ENCODE results near the gene GNAI3. TPM values are rescaled to one million over a fixed set of nuclear protein-coding genes. Genes with fewer than 3 reads are reported as not detected.

Gene GNAI3
- total RNA-seq, 6 experiments from 2014 or later: 10.6 to 11.7 (median 11.2) TPM

DNA sequence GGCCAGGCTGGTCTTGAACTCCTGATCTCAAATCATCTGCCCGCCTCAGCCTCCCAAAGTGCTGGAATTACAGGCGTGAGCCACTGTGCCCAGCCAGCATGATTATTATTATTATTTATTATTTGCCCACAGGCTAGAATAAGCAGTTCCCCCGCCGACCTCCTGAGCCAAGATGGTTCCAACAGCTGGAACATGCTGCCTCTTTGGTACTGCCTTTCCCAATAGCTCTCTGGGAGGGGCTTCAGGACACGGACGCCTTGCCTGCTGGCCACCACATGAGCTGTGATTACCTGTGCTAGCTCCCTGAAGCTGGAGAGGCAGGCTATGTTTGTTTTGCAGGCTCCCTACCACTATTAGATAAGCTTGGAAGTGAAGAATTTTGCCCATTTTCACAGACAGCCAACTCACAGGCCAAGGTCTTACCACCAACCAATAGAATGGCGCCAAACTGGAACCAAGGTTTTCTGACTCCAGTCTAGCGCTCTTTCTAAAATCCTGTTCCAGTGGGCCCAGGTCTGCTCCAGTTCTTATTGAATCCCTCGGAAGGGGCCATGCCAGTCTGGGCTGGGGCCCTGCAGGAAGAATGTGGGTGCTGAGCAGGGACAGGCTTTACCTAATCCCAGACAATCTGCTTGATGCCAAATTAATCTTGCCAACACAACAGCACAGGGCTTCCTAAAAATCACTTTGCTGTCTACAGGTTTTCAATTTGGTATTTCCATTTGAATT is 10.8 kb upstream of the GNAI3 start:
- DNase-seq: no peak

DNA sequence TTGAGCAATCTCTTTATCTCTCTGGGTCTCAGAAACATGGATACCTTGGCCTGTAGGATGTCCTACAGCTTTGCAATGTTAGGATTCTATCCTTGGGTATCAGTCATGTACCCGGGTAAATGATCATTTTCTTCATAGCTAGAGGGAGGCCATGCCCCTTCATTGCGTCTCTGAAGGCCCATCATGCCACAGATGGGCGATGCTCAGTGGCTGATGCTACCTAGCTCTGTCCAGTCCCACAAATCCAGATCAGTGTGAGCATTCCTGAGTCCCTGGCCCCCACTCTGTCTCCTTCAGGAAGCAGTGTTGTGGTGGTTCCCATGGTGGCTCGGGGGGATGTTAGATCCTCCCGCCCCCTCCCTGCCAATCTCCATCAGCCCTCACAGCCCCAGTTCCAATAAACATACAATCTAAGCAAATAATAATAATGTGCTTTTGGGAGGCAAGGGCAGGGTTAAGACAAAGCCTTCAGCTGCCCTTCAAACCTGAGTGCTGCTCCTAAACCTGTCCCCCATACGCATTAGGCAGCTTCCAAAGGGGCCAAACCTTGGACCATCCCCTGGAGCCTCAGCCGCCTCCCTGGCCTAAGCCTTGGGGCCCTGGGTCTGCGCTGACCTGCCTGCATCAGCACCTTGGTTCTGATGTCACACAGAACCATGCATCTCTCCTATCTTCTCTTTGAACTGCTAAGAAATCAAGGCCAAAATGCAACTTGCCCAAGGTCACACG is 9.4 kb upstream of the GNAI3 start:
- no peaks in the 10 kb centered on the region for H3K36me3 Mint-ChIP-seq (ENCODE audit: low read depth)

More for the DNA sequence above, 10.8 kb upstream of the GNAI3 start:
- TF ChIP-seq, protein P1, sequence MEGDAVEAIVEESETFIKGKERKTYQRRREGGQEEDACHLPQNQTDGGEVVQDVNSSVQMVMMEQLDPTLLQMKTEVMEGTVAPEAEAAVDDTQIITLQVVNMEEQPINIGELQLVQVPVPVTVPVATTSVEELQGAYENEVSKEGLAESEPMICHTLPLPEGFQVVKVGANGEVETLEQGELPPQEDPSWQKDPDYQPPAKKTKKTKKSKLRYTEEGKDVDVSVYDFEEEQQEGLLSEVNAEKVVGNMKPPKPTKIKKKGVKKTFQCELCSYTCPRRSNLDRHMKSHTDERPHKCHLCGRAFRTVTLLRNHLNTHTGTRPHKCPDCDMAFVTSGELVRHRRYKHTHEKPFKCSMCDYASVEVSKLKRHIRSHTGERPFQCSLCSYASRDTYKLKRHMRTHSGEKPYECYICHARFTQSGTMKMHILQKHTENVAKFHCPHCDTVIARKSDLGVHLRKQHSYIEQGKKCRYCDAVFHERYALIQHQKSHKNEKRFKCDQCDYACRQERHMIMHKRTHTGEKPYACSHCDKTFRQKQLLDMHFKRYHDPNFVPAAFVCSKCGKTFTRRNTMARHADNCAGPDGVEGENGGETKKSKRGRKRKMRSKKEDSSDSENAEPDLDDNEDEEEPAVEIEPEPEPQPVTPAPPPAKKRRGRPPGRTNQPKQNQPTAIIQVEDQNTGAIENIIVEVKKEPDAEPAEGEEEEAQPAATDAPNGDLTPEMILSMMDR (IDR thresholded peaks at IDR 0.05): no peak
- Mint-ChIP-seq H3K9me3 (no peaks in the 10 kb centered on the region), H3K4me3 (no peak overlapping the region), H3K27ac (no peak overlapping the region), H3K27me3 (ENCODE audit: insufficient read depth) (peaks cover 13% of the 10 kb centered on the region), H3K4me1 (ENCODE audit: low read depth) (peaks cover 14% of the 10 kb centered on the region), H3K36me3 (ENCODE audit: low read depth) (no peaks in the 10 kb centered on the region)

DNA sequence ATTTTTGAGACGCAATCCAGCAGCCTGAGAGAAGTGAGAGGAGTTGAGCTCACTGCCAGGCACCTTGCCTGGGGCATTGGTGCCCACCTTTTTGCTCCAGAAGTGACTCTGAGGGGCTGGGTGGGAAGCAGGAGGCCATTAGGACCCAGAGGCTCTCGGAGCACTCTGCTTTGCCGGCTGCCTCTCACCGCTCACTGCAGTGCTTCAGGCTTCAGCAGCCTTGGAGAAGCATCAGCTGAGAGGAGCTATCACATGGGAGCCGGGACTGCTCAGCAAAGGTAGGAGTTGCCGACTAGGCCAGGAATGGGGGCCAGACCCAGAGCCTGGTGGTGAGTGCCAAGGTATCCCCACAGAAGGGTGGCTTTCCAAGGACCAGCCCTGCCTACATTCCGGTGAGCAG is 8.7 kb upstream of the GNAI3 start, which contains the start of gene GPR61:
Gene GPR61 (plus strand): TSS at position 197 of the 400 bp plus-strand sequence. CDS start 3,151 bp downstream, outside the sequence.
- TF ChIP-seq, protein P1 (IDR thresholded peaks at IDR 0.05): no peak
- H3K27me3 Mint-ChIP-seq (ENCODE audit: insufficient read depth): peaks cover 13% of the 10 kb centered on the region
- no peak within 1 kb of the TSS for H3K27ac Mint-ChIP-seq
- no peak within 1 kb of the TSS for H3K4me3 Mint-ChIP-seq
- H3K9me3 Mint-ChIP-seq: no peaks in the 10 kb centered on the region
- peaks cover 8% of the 10 kb centered on the region for H3K4me1 Mint-ChIP-seq (ENCODE audit: low read depth)
- DNase-seq: no peak
- no peaks in the 10 kb centered on the region for H3K36me3 Mint-ChIP-seq (ENCODE audit: low read depth)

More for the DNA sequence above, 9.4 kb upstream of the GNAI3 start:
- DNase-seq: no peak
- TF ChIP-seq, protein P1 (IDR thresholded peaks at IDR 0.05): no peak
- Mint-ChIP-seq H3K4me1 (ENCODE audit: low read depth) (peaks cover 8% of the 10 kb centered on the region), H3K4me3 (no peak overlapping the region), H3K27me3 (ENCODE audit: insufficient read depth) (peaks cover 13% of the 10 kb centered on the region), H3K9me3 (no peaks in the 10 kb centered on the region), H3K27ac (no peak overlapping the region)

DNA sequence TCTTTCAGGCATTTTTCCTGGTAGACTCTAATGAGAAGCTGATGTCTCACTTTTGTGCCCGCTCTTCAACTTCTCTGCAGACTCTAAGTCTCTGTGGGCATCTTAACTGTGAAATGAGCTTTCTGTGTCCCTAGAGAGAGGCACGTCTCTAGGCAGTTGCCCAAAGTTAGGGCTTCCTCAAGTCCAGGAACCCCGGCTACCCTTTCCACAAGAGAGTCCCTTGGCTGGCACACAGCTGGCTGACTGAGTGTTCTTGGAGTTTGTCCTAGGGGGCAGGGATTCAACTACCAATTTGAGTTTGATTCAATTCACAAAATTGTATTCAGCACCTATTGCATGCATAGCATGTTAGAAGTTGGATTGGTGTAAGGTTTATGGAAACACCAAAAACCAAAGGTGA is 7.3 kb upstream of the GNAI3 start:
- no peak for DNase-seq
- TF ChIP-seq, protein P1 (IDR thresholded peaks at IDR 0.05): no peak
- peaks cover 8% of the 10 kb centered on the region for H3K4me1 Mint-ChIP-seq (ENCODE audit: low read depth)

DNA sequence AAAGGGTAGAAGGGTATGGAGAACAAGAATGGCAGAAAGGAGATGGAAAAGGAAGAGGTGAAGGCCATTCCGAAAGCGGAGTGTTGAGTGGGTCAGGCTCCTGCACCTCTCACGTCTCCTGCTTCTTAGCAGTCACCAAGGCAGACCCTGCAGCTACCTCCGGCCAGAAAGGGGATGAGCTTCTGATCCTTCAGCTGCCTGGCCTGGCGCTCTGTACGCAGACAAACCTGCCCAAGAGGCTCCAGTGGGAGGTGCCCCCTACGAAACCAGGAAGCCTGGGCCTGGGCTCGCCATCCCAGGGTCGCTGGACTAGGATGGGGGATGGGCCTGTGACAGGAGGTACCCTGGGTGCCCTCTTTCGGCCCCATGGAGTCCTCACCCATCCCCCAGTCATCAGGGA is 5.8 kb upstream of the GNAI3 start:
- no peak for DNase-seq
- Mint-ChIP-seq H3K9me3 (no peaks in the 10 kb centered on the region), H3K27me3 (ENCODE audit: insufficient read depth) (peaks cover 13% of the 10 kb centered on the region; the same call in 1 of the 2 replicates), H3K4me3 (no peak overlapping the region), H3K27ac (no peak overlapping the region), H3K4me1 (ENCODE audit: low read depth) (peaks cover 23% of the 10 kb centered on the region), H3K36me3 (ENCODE audit: low read depth) (no peaks in the 10 kb centered on the region)
- TF ChIP-seq, protein P1 (IDR thresholded peaks at IDR 0.05): no peak

More for the DNA sequence above, 7.3 kb upstream of the GNAI3 start:
- Mint-ChIP-seq H3K9me3 (no peaks in the 10 kb centered on the region), H3K36me3 (ENCODE audit: low read depth) (no peaks in the 10 kb centered on the region), H3K27ac (no peak overlapping the region), H3K27me3 (ENCODE audit: insufficient read depth) (peaks cover 13% of the 10 kb centered on the region), H3K4me3 (no peak overlapping the region)

Measured in HFFc6 (cell line).